HG03108 (cell line): ENCODE measurements around the gene DAB2.

ENCODE experiments used
- ATAC-seq: cut with Tn5 transposase; IDR thresholded peaks from one replicate; pipeline ENCODE4 v1.9.1; 2021; ENCODE audit warnings: moderate library complexity; ENCODE audit not compliant: unreplicated experiment

The DAB2 gene

GRCh38 chr5:39424736-39425637, at the start of gene DAB2:
Gene DAB2 (minus strand): TSS chr5:39424980. CDS start chr5:39394320, 30,660 bp downstream.
- ATAC-seq = no peak

- no peak for ATAC-seq
Measured at GRCh38 chr5:39473156-39473775, 48.5 kb upstream of the DAB2 start.

GRCh38 chr5:39471836-39472508, 47.2 kb upstream of the DAB2 start:
- ATAC-seq = no peak

DNA sequence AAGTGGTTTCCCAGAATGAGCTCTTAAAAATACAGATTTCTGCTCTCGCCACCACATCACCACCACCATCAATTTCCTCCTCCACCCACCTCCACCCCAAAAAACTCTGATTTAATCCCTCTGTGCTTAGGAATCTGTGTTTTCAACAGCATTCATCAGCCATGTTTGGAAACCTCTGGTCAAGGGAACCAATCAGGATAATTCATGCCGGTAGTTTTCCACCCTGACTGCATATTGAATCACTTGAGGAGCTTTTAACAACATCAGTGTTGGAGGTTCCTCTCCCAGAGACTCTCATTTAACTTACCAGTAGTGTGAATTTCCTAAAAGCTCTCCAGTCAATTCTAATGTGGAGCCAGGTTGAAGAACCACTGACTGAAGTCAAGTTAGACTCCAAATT, 46.0 kb upstream of the DAB2 start:
- ATAC-seq = no peak

GRCh38 chr5:39469777-39470415, 45.1 kb upstream of the DAB2 start:
- ATAC-seq = no peak

DNA sequence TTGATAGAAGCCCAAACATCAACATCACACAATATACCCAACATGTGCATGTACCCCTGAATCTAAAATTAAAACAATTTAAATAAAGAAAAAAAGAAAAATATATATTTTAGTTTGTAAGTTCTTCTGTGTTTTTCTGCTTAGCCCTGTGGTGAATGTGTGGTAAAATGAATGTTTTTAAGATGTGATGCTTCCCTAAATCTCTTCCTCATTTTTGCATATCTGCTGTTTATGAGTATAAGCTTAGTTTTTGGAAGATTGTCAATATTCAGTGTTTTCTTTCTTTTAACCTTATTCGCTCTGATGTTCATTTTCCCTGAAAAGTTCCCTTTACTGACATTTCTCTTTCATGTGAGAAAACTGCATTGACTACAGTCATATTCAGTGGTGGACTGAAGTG, 44.4 kb upstream of the DAB2 start:
- ATAC-seq = no peak

- no peak for ATAC-seq
Measured at GRCh38 chr5:39466846-39467245, 42.1 kb upstream of the DAB2 start.

DNA sequence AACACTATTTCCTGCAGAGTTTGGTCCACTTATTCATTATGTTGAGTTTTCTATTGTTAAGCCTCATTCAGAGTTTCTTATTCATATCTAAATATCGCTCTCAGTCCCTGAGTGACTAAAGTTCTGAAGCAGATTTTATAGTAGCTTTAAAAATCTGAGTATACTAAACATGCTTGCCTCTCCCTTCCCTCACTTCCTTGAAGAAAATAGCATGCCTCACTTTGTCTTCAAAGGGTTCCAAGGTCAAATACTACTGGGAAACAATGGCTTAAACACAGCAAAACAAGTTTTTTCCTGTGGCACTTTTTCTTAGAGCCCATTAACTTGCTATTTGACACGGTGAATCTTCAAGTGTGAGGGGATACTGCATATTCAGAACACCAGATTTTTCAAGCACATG, 41.1 kb upstream of the DAB2 start:
- no peak for ATAC-seq

- no peak for ATAC-seq
Measured at GRCh38 chr5:39465097-39465496, 40.3 kb upstream of the DAB2 start.

DNA sequence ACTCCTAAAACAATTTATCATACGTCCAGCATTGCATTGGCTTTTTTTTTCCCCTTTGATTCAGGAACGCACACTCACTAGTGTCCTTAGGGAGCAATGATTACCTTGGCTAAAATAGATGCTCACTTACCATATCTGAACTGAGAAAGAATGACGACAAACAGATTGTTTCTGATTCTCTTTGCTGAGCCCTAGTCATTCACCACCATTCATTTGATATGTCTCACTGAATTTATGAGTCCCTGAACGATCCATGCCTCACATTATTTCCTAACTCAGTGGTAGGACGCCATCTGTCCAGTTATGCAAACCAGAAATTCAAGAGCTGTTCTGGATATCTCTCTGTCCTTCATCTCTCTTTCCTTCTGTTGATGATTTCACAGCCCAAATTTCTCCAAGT, 39.3 kb upstream of the DAB2 start:
- ATAC-seq = no peak

- no peak for ATAC-seq
Measured at GRCh38 chr5:39462211-39462610, 37.4 kb upstream of the DAB2 start.

DNA sequence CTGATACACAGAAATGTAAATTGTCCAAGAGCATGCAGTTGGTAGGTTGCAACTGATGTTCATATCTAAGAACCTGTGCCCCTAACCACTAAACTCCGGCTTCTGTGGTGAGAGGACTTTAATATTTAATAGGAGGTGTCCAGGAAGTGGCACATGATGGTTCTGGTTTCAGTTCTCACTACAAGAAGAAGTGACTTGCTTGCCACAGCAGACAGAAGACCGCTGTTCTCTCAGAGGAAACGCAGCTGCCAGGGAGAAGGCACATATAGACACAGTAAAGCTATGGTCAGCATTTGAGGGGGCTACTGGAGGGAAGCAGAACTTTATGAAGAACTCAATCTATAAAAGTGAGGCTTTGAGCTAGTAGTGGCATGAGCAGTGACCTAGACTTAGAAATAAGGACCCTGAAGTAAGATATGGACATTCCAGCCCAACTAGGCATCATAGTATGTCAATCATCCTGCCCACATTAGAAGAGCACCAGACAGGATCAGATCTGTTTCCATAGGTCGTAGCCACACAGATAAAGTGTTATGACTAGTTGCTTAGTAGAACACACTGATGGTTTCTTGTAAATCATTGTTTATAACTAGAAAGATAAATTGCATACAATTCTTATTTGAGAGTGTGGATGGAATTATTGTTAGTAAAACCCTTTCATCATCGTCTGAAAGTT, 36.4 kb upstream of the DAB2 start:
- peak; percentile 94 for ATAC-seq

- ATAC-seq = no peak
Measured at GRCh38 chr5:39459907-39460306, 35.1 kb upstream of the DAB2 start.

DNA sequence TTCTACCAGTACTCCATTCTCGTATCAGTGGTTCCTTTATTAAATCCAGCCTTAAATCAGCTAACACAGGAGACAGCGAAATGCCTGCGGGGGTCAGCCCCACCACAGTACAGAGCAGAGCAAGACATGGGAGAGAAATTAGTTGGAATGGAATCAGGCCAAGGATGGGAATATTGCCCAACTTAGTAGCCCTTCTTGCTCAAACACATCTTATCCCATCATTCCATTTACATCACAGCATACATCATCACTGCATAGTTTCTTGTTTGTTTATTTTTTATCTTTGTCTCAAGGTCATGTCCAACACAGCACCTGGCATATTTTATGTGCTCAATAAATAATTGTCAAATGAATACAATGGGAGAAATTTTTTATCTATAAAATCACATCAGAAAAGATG, 34.3 kb upstream of the DAB2 start:
- no peak for ATAC-seq

- no peak for ATAC-seq
Measured at GRCh38 chr5:39455645-39456044, 30.9 kb upstream of the DAB2 start.

- ATAC-seq = no peak
Measured at GRCh38 chr5:39453606-39454005, 28.8 kb upstream of the DAB2 start.

- no peak for ATAC-seq
Measured at GRCh38 chr5:39452846-39453245, 28.1 kb upstream of the DAB2 start.

DNA sequence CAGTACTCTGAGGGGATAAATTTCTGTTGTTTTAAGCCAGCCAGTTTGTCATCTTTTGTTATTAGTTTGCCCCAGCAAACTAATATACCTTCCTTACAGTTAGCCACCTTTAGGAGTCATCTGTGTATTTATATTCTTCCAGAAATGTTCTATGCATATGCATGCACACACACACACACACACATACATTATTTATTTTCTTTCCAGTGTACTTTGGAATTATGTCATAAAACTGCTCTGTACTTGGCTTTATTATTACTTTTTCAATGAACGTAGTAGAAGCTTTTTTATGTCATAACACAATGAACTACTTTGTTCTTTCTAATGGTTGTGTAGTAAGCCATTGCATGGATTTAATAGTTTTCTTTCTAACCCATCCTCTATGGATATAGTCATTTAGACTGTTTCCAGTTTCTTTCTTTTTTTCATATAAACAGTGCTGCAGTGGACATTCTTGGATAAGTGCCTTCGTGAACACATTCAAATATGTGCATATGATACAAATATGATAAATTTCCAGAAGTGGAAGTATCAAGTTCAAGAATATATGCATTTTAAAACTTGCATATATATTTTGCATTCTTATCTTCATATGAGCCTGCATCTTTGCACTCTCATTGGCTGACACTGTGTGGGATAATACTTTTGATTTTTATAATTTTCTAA, 26.6 kb upstream of the DAB2 start:
- no peak for ATAC-seq

GRCh38 chr5:39450487-39450886, 25.7 kb upstream of the DAB2 start:
- ATAC-seq = no peak

DNA sequence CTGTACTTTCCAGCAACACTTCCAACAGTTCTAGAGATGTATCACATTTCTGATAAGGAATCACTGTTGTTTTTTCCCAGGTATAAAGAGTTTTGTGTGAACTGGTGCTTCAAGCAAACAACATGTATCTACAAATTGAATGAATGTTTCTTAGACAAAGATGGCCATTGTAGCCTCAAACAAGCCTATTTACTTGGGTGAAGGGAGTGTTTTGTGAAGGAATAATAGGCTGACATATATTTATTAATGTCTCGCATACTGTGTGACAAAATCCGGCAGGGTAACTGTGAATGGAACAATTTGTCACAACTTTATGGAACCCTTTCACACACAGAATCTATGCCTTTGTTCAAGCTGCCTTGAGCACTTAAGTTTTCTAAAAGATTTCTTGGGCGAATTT, 24.8 kb upstream of the DAB2 start:
- ATAC-seq = no peak
